Neural cell (in vitro differentiated cells): Measurements from ENCODE around the gene SCN2A. TPM values are rescaled to one million over a fixed set of nuclear protein-coding genes. Genes with fewer than 3 reads are reported as not detected.

ENCODE experiments used
- H2AFZ ChIP-seq: fragments of 200-600, 300-800 bp; sonication (generic), shearing (Covaris generic); 2 replicates; pipeline ENCODE4 v1.6.0; 2014; ENCODE audit warnings: low read depth, mild to moderate bottlenecking, antibody characterized with exemption, low read length, moderate library complexity
- H3F3A ChIP-seq: fragments of 200-600 bp; shearing (Covaris generic); 2 replicates; pipeline ENCODE4 v1.6.1; 2016; ENCODE audit warnings: mild to moderate bottlenecking, moderate library complexity, mixed read lengths, antibody characterized with exemption, low read length; ENCODE audit not compliant: insufficient read depth, poor library complexity, severe bottlenecking
- H3K27ac ChIP-seq: fragments of 200-600, 300-800 bp; sonication (generic), shearing (Covaris generic); 2 replicates; pipeline ENCODE4 v1.5.1; 2014; ENCODE audit warnings: mild to moderate bottlenecking, low read length, moderate library complexity
- H3K27me3 ChIP-seq: fragments of 300-800, 200-600 bp; sonication (generic), shearing (Covaris generic); 2 replicates; pipeline ENCODE4 v1.6.0; 2014; ENCODE audit warnings: mild to moderate bottlenecking, low read depth, low read length, moderate library complexity; ENCODE audit not compliant: insufficient read depth
- H3K36me3 ChIP-seq: fragments of 300-800, 200-600 bp; sonication (generic), shearing (Covaris generic); 2 replicates; pipeline ENCODE4 v1.5.1; 2014; ENCODE audit warnings: mild to moderate bottlenecking, antibody characterized with exemption, low read length, moderate library complexity; ENCODE audit not compliant: insufficient read depth
- H3K4me2 ChIP-seq: fragments of 300-800, 200-600 bp; sonication (generic), shearing (Covaris generic); 2 replicates; pipeline ENCODE4 v1.6.0; 2014; ENCODE audit warnings: mild to moderate bottlenecking, low read length
- H3K4me3 ChIP-seq: fragments of 300-800, 200-600 bp; sonication (generic), shearing (Covaris generic); 2 replicates; pipeline ENCODE4 v1.5.1; 2014; ENCODE audit warnings: mild to moderate bottlenecking, low read length, moderate library complexity
- H3K79me2 ChIP-seq: fragments of 200-600 bp; shearing (Covaris generic); replicated peaks from 2 replicates; pipeline ENCODE4 v1.6.0; 2014; ENCODE audit warnings: mild to moderate bottlenecking, low read length, moderate library complexity; ENCODE audit not compliant: insufficient read depth
- H3K9ac ChIP-seq: fragments of 300-800, 200-600 bp; sonication (generic), shearing (Covaris generic); 2 replicates; pipeline ENCODE4 v1.6.1; 2016; ENCODE audit warnings: mild to moderate bottlenecking, low read length, mixed read lengths
- H3K9me2 ChIP-seq: fragments of 200-600 bp; shearing (Covaris generic); 2 replicates; pipeline ENCODE4 v1.6.1; 2016; ENCODE audit warnings: mild to moderate bottlenecking, low read length, mixed read lengths; ENCODE audit not compliant: insufficient read depth
- H3K9me3 ChIP-seq: fragments of 200-600, 300-800 bp; sonication (generic), shearing (Covaris generic); 2 replicates; pipeline ENCODE4 v1.6.1; 2016; ENCODE audit warnings: mild to moderate bottlenecking, mixed run types, low read length, moderate library complexity, mixed read lengths
- H4K20me1 ChIP-seq: fragments of 200-600 bp; shearing (Covaris generic); 2 replicates; pipeline ENCODE4 v1.6.1; 2016; ENCODE audit warnings: mild to moderate bottlenecking, mixed run types; ENCODE audit not compliant: insufficient read depth
- EP300 ChIP-seq: fragments of 450-650 bp; conservative IDR thresholded peaks from 2 replicates; pipeline ENCODE4 v1.6.1; 2014; ENCODE audit warnings: antibody characterized with exemption, mild to moderate bottlenecking, moderate library complexity; ENCODE audit not compliant: poor library complexity, severe bottlenecking
- EZH2 ChIP-seq: fragments of 200-600, 300-800 bp; shearing (Covaris generic), sonication (generic); IDR thresholded peaks from 2 replicates; pipeline ENCODE4 v1.6.1; 2014; ENCODE audit warnings: antibody characterized with exemption, low read length, borderline replicate concordance, mild to moderate bottlenecking; ENCODE audit not compliant: insufficient read depth, poor library complexity, severe bottlenecking
- MXI1 ChIP-seq: fragments of 450-650 bp; conservative IDR thresholded peaks from 2 replicates; pipeline ENCODE4 v1.6.1; 2014; ENCODE audit warnings: antibody characterized with exemption, mild to moderate bottlenecking; ENCODE audit not compliant: poor library complexity, severe bottlenecking
- POLR2AphosphoS5 ChIP-seq: IDR thresholded peaks from 2 replicates; pipeline ENCODE4 v1.6.1; 2012
- RAD21 ChIP-seq: fragments of 450-650 bp; conservative IDR thresholded peaks from 2 replicates; pipeline ENCODE4 v1.6.1; 2014; ENCODE audit warnings: antibody characterized with exemption, mild to moderate bottlenecking, moderate library complexity
- SMC3 ChIP-seq: fragments of 450-650 bp; conservative IDR thresholded peaks from 2 replicates; pipeline ENCODE4 v1.6.1; 2014; ENCODE audit warnings: antibody characterized with exemption, mild to moderate bottlenecking, moderate library complexity; ENCODE audit not compliant: poor library complexity
- TAF1 ChIP-seq: IDR thresholded peaks from 2 replicates; pipeline ENCODE4 v1.6.1; 2012; ENCODE audit warnings: low read depth
- polyA plus RNA-seq: library from polyadenylated mRNA; depleted of rRNA; stranded (reverse); fragments of >200 nt; gene quantifications from 2 replicates; pipeline ENCODE4 v1.2.3, GENCODE V29; 2014
- TF ChIP-seq, protein P1 (sequence below): fragments of 450-650 bp; IDR thresholded peaks from 2 replicates; pipeline ENCODE4 v1.5.1; 2014; ENCODE audit warnings: antibody characterized with exemption, mild to moderate bottlenecking, moderate library complexity; ENCODE audit not compliant: poor library complexity, severe bottlenecking
- TF ChIP-seq, protein P2 (sequence below): IDR thresholded peaks from 2 replicates; pipeline ENCODE4 v1.6.1; 2012; ENCODE audit warnings: borderline replicate concordance

Gene SCN2A
- polyA plus RNA-seq, 1 donor from 2014 or later = 57.4 TPM

DNA sequence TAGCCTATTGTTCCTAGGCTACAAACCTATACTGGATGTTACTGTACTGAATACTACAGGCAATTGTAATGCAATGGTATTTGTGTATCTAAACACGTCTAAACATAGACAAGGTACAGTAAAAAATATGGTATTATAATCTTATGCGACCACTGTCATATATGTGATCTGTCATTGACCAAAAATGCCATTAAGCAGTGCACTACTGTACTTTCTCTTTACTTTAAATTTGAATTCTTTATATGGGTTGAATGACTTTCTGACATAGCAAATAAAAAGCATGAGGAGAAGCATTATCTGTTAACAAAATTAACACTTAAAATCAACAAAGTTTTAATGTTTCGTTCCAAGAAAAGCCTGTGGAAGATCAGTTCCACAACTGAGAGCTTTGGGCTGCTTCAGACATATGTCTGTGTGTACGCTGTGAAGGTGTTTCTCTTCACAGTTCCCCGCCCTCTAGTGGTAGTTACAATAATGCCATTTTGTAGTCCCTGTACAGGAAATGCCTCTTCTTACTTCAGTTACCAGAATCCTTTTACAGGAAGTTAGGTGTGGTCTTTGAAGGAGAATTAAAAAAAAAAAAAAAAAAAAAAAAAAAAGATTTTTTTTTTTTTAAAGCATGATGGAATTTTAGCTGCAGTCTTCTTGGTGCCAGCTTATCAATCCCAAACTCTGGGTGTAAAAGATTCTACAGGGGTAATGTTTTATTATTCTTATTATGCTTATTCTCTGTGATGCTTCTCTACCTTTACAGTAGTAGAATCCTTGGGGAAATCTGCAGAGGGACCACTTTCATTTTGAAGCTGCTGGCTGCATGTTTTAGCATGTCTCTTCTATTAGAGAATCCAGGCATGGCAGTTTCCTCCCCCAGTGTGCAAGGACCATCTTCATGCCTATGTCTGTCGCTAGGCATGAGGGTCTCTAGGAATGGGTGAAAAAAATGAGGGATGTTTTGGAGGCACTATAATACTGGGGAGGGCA lies 54.5 kb downstream of the SCN2A start:
- peak overlapping the region; percentile 84 for H2AFZ ChIP-seq
- peak overlapping the region; percentile 90 for H3K4me2 ChIP-seq
- peaks cover 13% of the 10 kb centered on the region for H3K79me2 ChIP-seq
- peak overlapping the region; percentile 69 for H3K4me3 ChIP-seq
- no peaks in the 10 kb centered on the region for H3K27me3 ChIP-seq
- no peaks in the 10 kb centered on the region for H3K9me2 ChIP-seq
- TF ChIP-seq MXI1 (no peak), POLR2AphosphoS5 (no peak), SMC3 (peak; percentile 76), RAD21 (peak; percentile 71), TAF1 (no peak), EP300 (no peak), EZH2 (no peak)
- TF ChIP-seq, protein P1, sequence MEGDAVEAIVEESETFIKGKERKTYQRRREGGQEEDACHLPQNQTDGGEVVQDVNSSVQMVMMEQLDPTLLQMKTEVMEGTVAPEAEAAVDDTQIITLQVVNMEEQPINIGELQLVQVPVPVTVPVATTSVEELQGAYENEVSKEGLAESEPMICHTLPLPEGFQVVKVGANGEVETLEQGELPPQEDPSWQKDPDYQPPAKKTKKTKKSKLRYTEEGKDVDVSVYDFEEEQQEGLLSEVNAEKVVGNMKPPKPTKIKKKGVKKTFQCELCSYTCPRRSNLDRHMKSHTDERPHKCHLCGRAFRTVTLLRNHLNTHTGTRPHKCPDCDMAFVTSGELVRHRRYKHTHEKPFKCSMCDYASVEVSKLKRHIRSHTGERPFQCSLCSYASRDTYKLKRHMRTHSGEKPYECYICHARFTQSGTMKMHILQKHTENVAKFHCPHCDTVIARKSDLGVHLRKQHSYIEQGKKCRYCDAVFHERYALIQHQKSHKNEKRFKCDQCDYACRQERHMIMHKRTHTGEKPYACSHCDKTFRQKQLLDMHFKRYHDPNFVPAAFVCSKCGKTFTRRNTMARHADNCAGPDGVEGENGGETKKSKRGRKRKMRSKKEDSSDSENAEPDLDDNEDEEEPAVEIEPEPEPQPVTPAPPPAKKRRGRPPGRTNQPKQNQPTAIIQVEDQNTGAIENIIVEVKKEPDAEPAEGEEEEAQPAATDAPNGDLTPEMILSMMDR = peak; percentile 86
- TF ChIP-seq, protein P2, sequence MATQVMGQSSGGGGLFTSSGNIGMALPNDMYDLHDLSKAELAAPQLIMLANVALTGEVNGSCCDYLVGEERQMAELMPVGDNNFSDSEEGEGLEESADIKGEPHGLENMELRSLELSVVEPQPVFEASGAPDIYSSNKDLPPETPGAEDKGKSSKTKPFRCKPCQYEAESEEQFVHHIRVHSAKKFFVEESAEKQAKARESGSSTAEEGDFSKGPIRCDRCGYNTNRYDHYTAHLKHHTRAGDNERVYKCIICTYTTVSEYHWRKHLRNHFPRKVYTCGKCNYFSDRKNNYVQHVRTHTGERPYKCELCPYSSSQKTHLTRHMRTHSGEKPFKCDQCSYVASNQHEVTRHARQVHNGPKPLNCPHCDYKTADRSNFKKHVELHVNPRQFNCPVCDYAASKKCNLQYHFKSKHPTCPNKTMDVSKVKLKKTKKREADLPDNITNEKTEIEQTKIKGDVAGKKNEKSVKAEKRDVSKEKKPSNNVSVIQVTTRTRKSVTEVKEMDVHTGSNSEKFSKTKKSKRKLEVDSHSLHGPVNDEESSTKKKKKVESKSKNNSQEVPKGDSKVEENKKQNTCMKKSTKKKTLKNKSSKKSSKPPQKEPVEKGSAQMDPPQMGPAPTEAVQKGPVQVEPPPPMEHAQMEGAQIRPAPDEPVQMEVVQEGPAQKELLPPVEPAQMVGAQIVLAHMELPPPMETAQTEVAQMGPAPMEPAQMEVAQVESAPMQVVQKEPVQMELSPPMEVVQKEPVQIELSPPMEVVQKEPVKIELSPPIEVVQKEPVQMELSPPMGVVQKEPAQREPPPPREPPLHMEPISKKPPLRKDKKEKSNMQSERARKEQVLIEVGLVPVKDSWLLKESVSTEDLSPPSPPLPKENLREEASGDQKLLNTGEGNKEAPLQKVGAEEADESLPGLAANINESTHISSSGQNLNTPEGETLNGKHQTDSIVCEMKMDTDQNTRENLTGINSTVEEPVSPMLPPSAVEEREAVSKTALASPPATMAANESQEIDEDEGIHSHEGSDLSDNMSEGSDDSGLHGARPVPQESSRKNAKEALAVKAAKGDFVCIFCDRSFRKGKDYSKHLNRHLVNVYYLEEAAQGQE = peak; percentile 34
- H3K36me3 ChIP-seq = no peaks in the 10 kb centered on the region
- no peaks in the 10 kb centered on the region for H4K20me1 ChIP-seq
- H3K9ac ChIP-seq = peak overlapping the region; percentile 69
- H3F3A ChIP-seq = no peaks in the 10 kb centered on the region
- no peaks in the 10 kb centered on the region for H3K9me3 ChIP-seq
- H3K27ac ChIP-seq = peak overlapping the region; percentile 69

DNA sequence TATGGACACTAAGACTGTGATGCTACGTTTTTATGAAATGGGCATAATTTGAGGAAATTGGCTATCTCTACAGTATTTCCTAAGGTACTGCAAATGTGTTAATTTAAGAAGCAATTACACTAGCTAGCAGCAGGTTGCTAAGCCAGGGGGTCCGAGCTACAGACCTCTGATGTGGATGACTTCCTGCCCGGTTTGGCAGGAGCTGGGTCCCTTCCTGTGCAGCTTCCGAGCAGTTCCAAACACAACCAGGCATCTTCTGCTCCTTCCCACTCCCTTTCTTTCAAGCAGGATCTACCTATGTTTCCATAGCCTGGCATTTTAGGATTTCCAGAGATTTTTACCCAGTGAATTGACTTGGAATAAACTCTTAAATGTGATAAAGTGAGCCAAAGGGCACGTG lies 55.7 kb downstream of the SCN2A start:
- Histone ChIP-seq H3K79me2 (peaks cover 13% of the 10 kb centered on the region), H3K36me3 (no peaks in the 10 kb centered on the region), H2AFZ (no peak overlapping the region), H3F3A (no peaks in the 10 kb centered on the region), H3K9ac (no peak overlapping the region), H3K4me3 (peak overlapping the region; percentile 69), H3K9me3 (no peaks in the 10 kb centered on the region), H3K27me3 (no peaks in the 10 kb centered on the region), H4K20me1 (no peaks in the 10 kb centered on the region), H3K27ac (no peak overlapping the region), H3K4me2 (peak overlapping the region; percentile 90), H3K9me2 (no peaks in the 10 kb centered on the region)
- no peak for TF ChIP-seq RAD21
- TF ChIP-seq MXI1 = no peak
- no peak for TF ChIP-seq EZH2
- TF ChIP-seq, protein P2 = no peak
- no peak for TF ChIP-seq TAF1
- TF ChIP-seq, protein P1 = no peak
- TF ChIP-seq EP300 = no peak
- TF ChIP-seq POLR2AphosphoS5 = no peak
- no peak for TF ChIP-seq SMC3
